NCI-H510A treated with DMSO at 0.1 percent for 48 hours (cell line): Measurements from ENCODE around the gene TMEM139.
"Not testable (repeated sequence)": the region's sequence is repeated elsewhere in the genome, so short reads cannot be mapped to it uniquely, and the experiment has no call there.

ENCODE experiments used
- DNase-seq: peaks from one replicate; lab custom pipeline; 2025; lab: John Stamatoyannopoulos, UW

TMEM139 gene

GRCh38 chr7:143288836-143289235 lies 4.1 kb downstream of the TMEM139 start:
- DNase-seq: peak; percentile 17

GRCh38 chr7:143289421-143289820 lies 4.7 kb downstream of the TMEM139 start:
- no peak for DNase-seq

- DNase-seq: not testable (repeated sequence)
Observed at GRCh38 chr7:143289888-143290287, 5.1 kb downstream of the TMEM139 start.

DNA sequence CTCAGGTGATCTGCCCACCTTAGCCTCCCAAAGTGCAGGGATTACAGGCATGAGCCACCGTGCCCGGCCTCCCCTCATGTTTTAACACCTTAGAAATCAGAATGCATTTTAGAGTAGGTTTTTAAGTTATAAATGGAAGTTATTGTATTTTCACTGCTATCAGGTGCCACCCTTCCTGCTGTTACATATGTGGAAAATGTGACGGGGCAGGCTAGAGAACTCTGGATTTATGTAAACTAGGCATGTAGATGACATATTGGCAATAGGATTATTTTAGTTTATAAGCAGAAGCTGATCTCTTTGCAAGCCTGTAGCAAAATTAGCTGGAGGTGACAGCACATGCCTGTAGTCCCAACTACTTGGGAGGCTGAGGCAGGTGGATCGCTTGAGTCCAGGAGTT lies 5.5 kb downstream of the TMEM139 start:
- no peak for DNase-seq

DNA sequence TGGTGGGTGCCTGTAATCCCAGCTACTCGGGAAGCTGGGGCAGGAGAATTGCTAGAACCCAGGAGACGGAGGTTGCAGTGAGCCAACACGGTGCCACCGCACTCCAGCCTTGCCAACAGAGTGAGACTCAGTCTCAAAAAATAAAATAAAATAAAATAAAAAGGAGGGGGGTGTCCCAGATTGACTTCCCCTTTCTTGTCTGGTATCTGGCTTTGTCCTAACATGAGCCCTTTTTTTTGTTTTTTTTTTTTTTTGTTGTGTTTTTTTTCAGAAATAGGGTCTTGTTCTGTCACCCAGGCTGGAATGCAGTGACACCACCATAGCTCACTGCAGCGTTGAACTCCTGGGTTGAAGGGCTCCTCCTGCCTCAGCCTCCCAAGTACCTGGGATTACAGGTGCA lies 8.1 kb downstream of the TMEM139 start:
- DNase-seq: no peak

DNA sequence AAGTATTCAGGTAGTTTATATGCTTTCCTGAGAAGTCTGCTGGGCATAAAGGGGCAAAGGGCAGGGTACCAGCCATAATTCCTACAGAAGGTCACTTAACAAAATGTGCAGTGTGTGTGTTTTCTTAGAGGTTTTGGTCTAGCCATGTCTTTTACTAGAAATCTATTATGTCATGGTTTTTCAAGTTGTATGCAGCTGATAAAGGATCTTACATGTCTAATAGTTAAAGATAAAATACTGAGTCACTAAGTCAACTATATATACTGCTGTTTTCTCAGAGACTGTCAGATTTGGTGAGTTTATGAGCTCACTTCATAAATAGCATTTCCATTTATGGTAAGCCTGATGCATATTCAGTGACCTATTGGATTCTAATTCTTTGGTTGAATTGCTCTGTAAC lies 11.1 kb downstream of the TMEM139 start:
- no peak for DNase-seq

GRCh38 chr7:143296686-143297085 lies 11.9 kb downstream of the TMEM139 start:
- no peak for DNase-seq

DNA sequence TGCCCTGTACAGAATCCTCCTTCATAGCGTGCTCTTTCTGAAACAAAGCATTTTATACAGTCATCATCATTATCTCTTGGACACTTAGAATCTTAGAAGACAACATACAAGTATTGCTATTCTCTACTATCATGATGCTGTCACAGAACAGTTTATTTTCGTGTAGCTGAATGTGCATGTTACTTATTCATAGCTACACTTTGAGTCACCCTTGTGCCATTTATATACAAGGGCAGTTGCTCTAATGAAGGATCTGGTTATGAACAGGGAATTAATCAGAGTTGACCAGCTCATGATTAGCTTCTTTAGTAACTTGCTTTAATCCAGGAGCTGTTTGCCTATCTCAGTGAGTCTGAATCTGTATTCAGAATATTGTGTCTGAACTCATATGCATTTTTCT lies 14.6 kb downstream of the TMEM139 start:
- DNase-seq: no peak

GRCh38 chr7:143299840-143300239 lies 15.1 kb downstream of the TMEM139 start:
- DNase-seq: no peak

- no peak for DNase-seq
Observed at GRCh38 chr7:143300959-143301935, 16.5 kb downstream of the TMEM139 start.

DNA sequence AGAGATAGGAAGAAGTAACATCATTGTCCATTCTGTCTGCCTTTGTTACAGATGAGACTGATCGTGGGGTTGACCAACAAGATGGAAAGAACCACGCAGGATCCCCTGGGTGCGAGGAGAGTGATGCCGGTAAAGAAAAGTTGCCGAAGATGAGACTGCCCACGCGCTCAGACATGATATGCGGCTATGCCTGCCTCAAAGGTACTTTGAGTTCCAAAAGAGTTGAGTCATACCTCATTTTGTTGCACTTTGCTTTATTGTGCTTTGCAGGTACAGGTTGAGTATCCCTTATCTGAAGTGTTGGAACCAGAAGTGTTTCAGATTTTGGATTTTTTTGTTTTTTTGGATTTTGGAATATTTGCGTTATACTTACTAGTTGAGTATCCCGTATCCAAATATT lies 19.0 kb downstream of the TMEM139 start:
- DNase-seq: no peak

GRCh38 chr7:143304938-143305337 lies 20.2 kb downstream of the TMEM139 start:
- DNase-seq: no peak

GRCh38 chr7:143305423-143306070 lies 20.8 kb downstream of the TMEM139 start:
- no peak for DNase-seq

GRCh38 chr7:143308632-143309031 lies 23.9 kb downstream of the TMEM139 start:
- DNase-seq: no peak

DNA sequence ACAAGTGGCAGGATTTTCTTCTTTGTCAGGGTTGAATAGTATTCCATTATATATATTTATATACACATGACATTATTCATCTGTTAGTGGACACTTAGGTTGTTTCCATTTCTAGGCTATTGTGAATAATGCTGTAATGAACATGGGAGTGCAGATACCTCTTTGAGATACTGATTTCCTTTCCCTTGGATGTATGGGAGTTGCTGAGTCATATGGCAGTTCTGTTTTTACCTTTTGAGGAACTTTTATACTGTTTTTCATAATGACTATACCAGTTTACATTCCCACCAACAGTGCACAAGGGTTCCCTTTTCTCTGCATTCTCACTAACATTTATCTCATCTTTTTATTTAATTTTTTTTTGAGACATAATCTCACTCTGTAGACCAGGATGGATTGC lies 29.4 kb downstream of the TMEM139 start:
- no peak for DNase-seq

GRCh38 chr7:143315776-143316175 lies 31.0 kb downstream of the TMEM139 start, which contains the start of gene CLCN1:
Gene CLCN1, plus strand, starts transcription at chr7:143316111. Its CDS starts 102 bp downstream, at chr7:143316213.
- no peak for DNase-seq

- no peak for DNase-seq
Observed at GRCh38 chr7:143316492-143316891, 31.7 kb downstream of the TMEM139 start.

- DNase-seq: no peak
Observed at GRCh38 chr7:143318661-143319060, 33.9 kb downstream of the TMEM139 start.

GRCh38 chr7:143320620-143321019 lies 35.9 kb downstream of the TMEM139 start:
- no peak for DNase-seq

DNA sequence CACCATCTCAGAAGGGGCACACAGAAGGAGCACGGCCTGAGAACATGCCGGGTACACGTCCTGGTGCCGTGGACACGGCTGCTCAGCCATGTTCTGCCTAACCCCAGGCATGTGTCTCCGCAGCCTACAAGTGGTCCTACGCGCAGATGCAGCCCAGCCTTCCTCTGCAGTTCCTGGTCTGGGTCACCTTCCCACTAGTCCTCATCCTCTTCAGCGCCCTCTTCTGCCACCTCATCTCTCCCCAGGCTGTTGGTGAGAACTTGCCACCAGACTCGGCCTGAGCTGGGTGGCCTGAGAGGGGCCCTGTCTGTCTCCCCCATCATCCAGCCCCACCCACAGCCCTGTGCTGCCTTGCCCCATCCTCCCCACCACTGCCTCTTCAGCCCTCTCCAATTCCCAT lies 36.5 kb downstream of the TMEM139 start:
- no peak for DNase-seq

- no peak for DNase-seq
Observed at GRCh38 chr7:143321734-143322133, 37.0 kb downstream of the TMEM139 start.

DNA sequence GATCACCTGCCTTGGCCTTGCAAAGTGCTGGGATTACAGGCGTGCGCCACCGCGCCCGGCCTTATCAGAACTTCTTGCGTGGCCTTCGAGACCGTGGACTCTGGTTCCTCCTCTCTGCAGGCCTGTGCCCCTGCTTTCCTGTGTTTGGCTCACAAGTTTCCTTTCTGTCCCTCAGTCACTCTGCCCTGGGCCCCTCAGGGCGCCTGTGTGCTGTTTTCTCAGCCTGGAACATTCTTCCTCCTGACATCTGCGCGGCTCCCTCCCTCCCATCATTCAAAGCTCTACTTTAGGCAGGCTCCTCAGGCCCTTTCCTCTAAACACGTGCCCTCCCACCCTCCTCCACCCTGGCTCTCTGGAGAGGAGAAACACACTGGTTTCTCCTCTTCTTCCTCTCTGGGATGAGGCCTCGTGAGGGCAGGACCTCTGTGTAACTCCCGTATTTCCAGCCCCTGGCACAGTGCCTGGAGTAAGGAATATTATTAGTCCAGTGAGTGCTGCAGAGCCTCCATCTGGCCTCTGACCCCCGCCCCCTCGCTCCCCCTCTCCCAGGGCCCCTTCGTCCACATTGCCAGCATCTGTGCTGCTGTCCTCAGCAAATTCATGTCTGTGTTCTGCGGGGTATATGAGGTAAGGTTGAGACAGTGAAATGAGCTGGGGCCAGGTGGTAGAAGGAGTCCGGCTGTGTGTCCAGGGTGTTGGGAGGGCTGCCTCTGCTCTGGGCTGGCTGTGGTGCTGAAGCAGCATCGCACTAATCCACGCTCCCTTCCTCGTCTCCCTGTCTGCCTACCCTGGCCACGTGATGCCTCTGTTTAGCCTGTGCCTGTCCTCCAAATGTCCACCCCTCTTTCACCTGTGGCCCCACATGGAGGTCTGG lies 38.2 kb downstream of the TMEM139 start:
- no peak for DNase-seq
